MCF 10A (cell line): ENCODE data around the gene SMOC2. TPM values are rescaled to one million over a fixed set of nuclear protein-coding genes. Genes with fewer than 3 reads are reported as not detected.

Source experiments
- BruUV-seq: library from RNA; stranded (reverse); fragments of 400-500 nt; replicated peaks from 2 replicates; lab custom pipeline; 2021; lab: Mats Ljungman, UMichigan
- CTCF ChIA-PET: fragments of 300-600 bp; sonication (Branson Sonifier 250); formaldehyde crosslinking; extraction: SDS; loops from one replicate; lab custom pipeline; 2021; ENCODE audit warnings: antibody characterized with exemption, inconsistent platforms; lab: Yijun Ruan, JAX
- POLR2A ChIA-PET: fragments of 300-600, 350-650 bp; sonication (Branson Sonifier 250); formaldehyde crosslinking; extraction: SDS; loops from one replicate; lab custom pipeline; 2020; ENCODE audit warnings: antibody characterized with exemption, inconsistent platforms; lab: Yijun Ruan, JAX
- DNase-seq: peaks from one replicate; pipeline ENCODE4 v3.0.0-alpha.2; 2018; ENCODE audit not compliant: unreplicated experiment
- H3K27ac Mint-ChIP-seq: one replicate; pipeline ENCODE4 v1.8.0; 2022; ENCODE audit warnings: mild to moderate bottlenecking, low read depth, mixed read lengths; ENCODE audit not compliant: unreplicated experiment
- H3K27me3 Mint-ChIP-seq: one replicate; pipeline ENCODE4 v1.8.0; 2022; ENCODE audit warnings: mixed read lengths; ENCODE audit not compliant: insufficient read depth, unreplicated experiment
- H3K36me3 Mint-ChIP-seq: one replicate; pipeline ENCODE4 v1.8.0; 2022; ENCODE audit warnings: mild to moderate bottlenecking, moderate library complexity, mixed read lengths; ENCODE audit not compliant: insufficient read depth, unreplicated experiment
- H3K4me1 Mint-ChIP-seq: one replicate; pipeline ENCODE4 v1.8.0; 2022; ENCODE audit warnings: mixed read lengths; ENCODE audit not compliant: insufficient read depth, unreplicated experiment
- H3K4me3 Mint-ChIP-seq: one replicate; pipeline ENCODE4 v1.8.0; 2022; ENCODE audit warnings: mild to moderate bottlenecking, moderate library complexity, mixed read lengths; ENCODE audit not compliant: unreplicated experiment
- H3K9me3 Mint-ChIP-seq: one replicate; pipeline ENCODE4 v1.8.0; 2022; ENCODE audit warnings: mixed read lengths; ENCODE audit not compliant: unreplicated experiment
- CTCF ChIP-seq: fragments of 200-600 bp; IDR thresholded peaks from one replicate; pipeline ENCODE4 v1.8.0; 2022; ENCODE audit warnings: antibody characterized with exemption, mild to moderate bottlenecking; ENCODE audit not compliant: unreplicated experiment
- intact Hi-C: fragments of 100-400 bp; cut with micrococcal nuclease; formaldehyde crosslinking; loops from 2 replicates; pipeline ENCODE4 v1.14.1; 2022
- total RNA-seq: library from RNA; stranded (reverse); gene quantifications from 2 replicates; pipeline ENCODE4 v1.2.3, GENCODE V29; 2022

The SMOC2 gene
- total RNA-seq, 1 experiment from 2014 or later: not detected

- TF ChIP-seq CTCF: no peak
- intact Hi-C loops: no loop called here
- peaks cover 94% of the 10 kb centered on the region for H3K27me3 Mint-ChIP-seq
- H3K36me3 Mint-ChIP-seq: no peaks in the 10 kb centered on the region
- no peak for DNase-seq
- ChIA-PET CTCF (interaction anchor here (0.6 kb wide), 1 partner anchor 1163 kb away, joined by 3 read pairs; no protein-coding TSS in a partner anchor), POLR2A (interaction anchor here (0.6 kb wide), 1 partner anchor 601 kb away, joined by 4 read pairs; no protein-coding TSS in a partner anchor)
- peaks cover 5% of the 10 kb centered on the region for H3K9me3 Mint-ChIP-seq
- H3K4me1 Mint-ChIP-seq: no peaks in the 10 kb centered on the region
- H3K27ac Mint-ChIP-seq: no peak overlapping the region
- H3K4me3 Mint-ChIP-seq: no peak overlapping the region
- BruUV-seq: no TSS peak
Observed at GRCh38 chr6:168475188-168476013, 34.4 kb downstream of the SMOC2 start.

GRCh38 chr6:168479421-168479820 is 38.4 kb downstream of the SMOC2 start:
- Mint-ChIP-seq H3K9me3 (peaks cover 8% of the 10 kb centered on the region), H3K27me3 (peaks cover 99% of the 10 kb centered on the region), H3K27ac (no peak overlapping the region), H3K36me3 (no peaks in the 10 kb centered on the region), H3K4me3 (no peak overlapping the region), H3K4me1 (no peaks in the 10 kb centered on the region)
- BruUV-seq: no TSS peak
- CTCF ChIA-PET: no interaction called here
- no peak for TF ChIP-seq CTCF
- intact Hi-C loops: no loop called here
- DNase-seq: no peak
- POLR2A ChIA-PET: no interaction called here

GRCh38 chr6:168480481-168480880 is 39.5 kb downstream of the SMOC2 start:
- H3K4me1 Mint-ChIP-seq: no peaks in the 10 kb centered on the region
- no peak overlapping the region for H3K4me3 Mint-ChIP-seq
- no peaks in the 10 kb centered on the region for H3K36me3 Mint-ChIP-seq
- H3K9me3 Mint-ChIP-seq: peaks cover 8% of the 10 kb centered on the region
- peaks cover 99% of the 10 kb centered on the region for H3K27me3 Mint-ChIP-seq
- TF ChIP-seq CTCF: no peak
- DNase-seq: no peak
- ChIA-PET POLR2A (no interaction called here), CTCF (interaction anchor here (0.6 kb wide), 1 partner anchor 998 kb away, joined by 4 read pairs; no protein-coding TSS in a partner anchor)
- no TSS peak for BruUV-seq
- H3K27ac Mint-ChIP-seq: no peak overlapping the region
- intact Hi-C loops: no loop called here

GRCh38 chr6:168485818-168486217 is 44.8 kb downstream of the SMOC2 start:
- POLR2A ChIA-PET: no interaction called here
- intact Hi-C loops: no loop called here
- Mint-ChIP-seq H3K36me3 (no peaks in the 10 kb centered on the region), H3K4me3 (no peak overlapping the region), H3K27ac (no peak overlapping the region), H3K27me3 (peaks cover 100% of the 10 kb centered on the region), H3K9me3 (no peaks in the 10 kb centered on the region), H3K4me1 (no peaks in the 10 kb centered on the region)
- no TSS peak for BruUV-seq
- no peak for DNase-seq
- CTCF ChIA-PET: no interaction called here
- no peak for TF ChIP-seq CTCF
